OCI-LY1 (cell line): ENCODE measurements around the gene FOS.

Experiments used
- H2AFZ ChIP-seq: fragments of 200-600 bp; sonication (generic), shearing (Covaris generic); 2 replicates; pipeline ENCODE4 v1.6.0; 2014; ENCODE audit warnings: antibody characterized with exemption, mild to moderate bottlenecking, low read length
- H3F3A ChIP-seq: fragments of 200-600 bp; sonication (generic), shearing (Covaris generic); 2 replicates; pipeline ENCODE4 v1.6.0; 2014; ENCODE audit warnings: mild to moderate bottlenecking, antibody characterized with exemption, low read length, moderate library complexity; ENCODE audit not compliant: insufficient read depth
- H3K27ac ChIP-seq: fragments of 200-600 bp; sonication (generic); 2 replicates; pipeline ENCODE4 v1.5.1; 2014; ENCODE audit warnings: low read length, mixed run types, mild to moderate bottlenecking, low read depth; ENCODE audit not compliant: poor library complexity, severe bottlenecking
- H3K27me3 ChIP-seq: fragments of 200-600 bp; sonication (generic); 2 replicates; pipeline ENCODE4 v1.6.0; 2014; ENCODE audit warnings: antibody characterized with exemption, mild to moderate bottlenecking, low read length, moderate library complexity; ENCODE audit not compliant: insufficient read depth
- H3K36me3 ChIP-seq: fragments of 200-600 bp; sonication (generic); 2 replicates; pipeline ENCODE4 v1.6.1; 2014; ENCODE audit warnings: mild to moderate bottlenecking, antibody characterized with exemption, low read length, moderate library complexity, mixed read lengths; ENCODE audit not compliant: insufficient read depth
- H3K4me1 ChIP-seq: fragments of 200-600 bp; sonication (generic); 2 replicates; pipeline ENCODE4 v1.5.1; 2014; ENCODE audit warnings: mild to moderate bottlenecking, low read length, moderate library complexity; ENCODE audit not compliant: insufficient read depth, severe bottlenecking
- H3K4me2 ChIP-seq: fragments of 200-600 bp; sonication (generic), shearing (Covaris generic); 2 replicates; pipeline ENCODE4 v1.6.1; 2014; ENCODE audit warnings: low read length
- H3K4me3 ChIP-seq: fragments of 200-600 bp; sonication (generic); 2 replicates; pipeline ENCODE4 v1.5.1; 2014; ENCODE audit warnings: low read length, low read depth, mild to moderate bottlenecking, mixed read lengths; ENCODE audit not compliant: poor library complexity, severe bottlenecking
- H3K79me2 ChIP-seq: fragments of 200-600 bp; shearing (Covaris generic); 2 replicates; pipeline ENCODE4 v1.6.1; 2016; ENCODE audit warnings: mixed run types, low read length, mixed read lengths; ENCODE audit not compliant: insufficient read depth
- H3K9ac ChIP-seq: fragments of 200-600 bp; sonication (generic), shearing (Covaris generic); 2 replicates; pipeline ENCODE4 v1.6.1; 2014; ENCODE audit warnings: mild to moderate bottlenecking, low read length, mixed read lengths
- H3K9me2 ChIP-seq: fragments of 200-600 bp; sonication (generic), shearing (Covaris generic); 2 replicates; pipeline ENCODE4 v1.6.1; 2014; ENCODE audit warnings: low read depth, mild to moderate bottlenecking, low read length, mixed read lengths
- H3K9me3 ChIP-seq: fragments of 200-600 bp; shearing (Covaris generic); 2 replicates; pipeline ENCODE4 v1.6.1; 2014; ENCODE audit warnings: low read length, mixed read lengths
- H4K20me1 ChIP-seq: fragments of 200-600 bp; sonication (generic), shearing (Covaris generic); 2 replicates; pipeline ENCODE4 v1.6.0; 2016; ENCODE audit warnings: mild to moderate bottlenecking, low read length; ENCODE audit not compliant: insufficient read depth
- CTCF ChIP-seq: fragments of 200-600 bp; sonication (generic), shearing (Covaris generic); IDR thresholded peaks from 2 replicates; pipeline ENCODE4 v1.5.1; 2017; ENCODE audit warnings: mild to moderate bottlenecking, antibody characterized with exemption, low read length, moderate library complexity, mixed read lengths
- EZH2 ChIP-seq: fragments of 200-600 bp; sonication (generic), shearing (Covaris generic); IDR thresholded peaks from 2 replicates; pipeline ENCODE4 v1.8.0; 2017; ENCODE audit warnings: borderline replicate concordance, mixed run types, mild to moderate bottlenecking, antibody characterized with exemption, low read length, moderate library complexity, mixed read lengths

FOS gene

DNA sequence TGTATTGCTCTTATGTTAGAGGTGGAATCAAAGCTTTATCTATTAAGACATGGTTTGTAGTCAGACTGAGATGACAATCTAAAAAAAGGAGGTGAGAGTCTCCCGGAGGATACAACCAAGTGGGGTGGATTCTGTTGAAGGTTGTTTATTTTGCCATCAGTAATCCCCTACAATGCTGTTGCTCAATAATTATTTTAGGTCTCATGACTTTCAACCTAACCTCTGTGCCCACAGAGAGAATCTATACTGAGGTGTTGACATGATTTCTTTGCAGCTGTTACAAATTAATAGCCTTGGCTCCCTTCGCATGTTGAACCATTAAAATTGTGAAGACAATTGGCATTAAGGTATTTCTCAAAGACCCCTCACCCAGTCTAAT lies 28.7 kb upstream of the FOS start:
- TF ChIP-seq EZH2 (no peak), CTCF (no peak)
- H3F3A ChIP-seq: no peaks in the 10 kb centered on the region
- no peaks in the 10 kb centered on the region for H4K20me1 ChIP-seq
- H2AFZ ChIP-seq: no peak overlapping the region
- no peaks in the 10 kb centered on the region for H3K9me2 ChIP-seq
- H3K9me3 ChIP-seq: no peaks in the 10 kb centered on the region
- H3K27ac ChIP-seq: peak overlapping the region; percentile 52
- peak overlapping the region; percentile 46; the same call in 1 of the 2 replicates for H3K4me2 ChIP-seq
- H3K4me3 ChIP-seq: no peak overlapping the region
- H3K79me2 ChIP-seq: no peaks in the 10 kb centered on the region
- H3K27me3 ChIP-seq: no peaks in the 10 kb centered on the region; the same call in 1 of the 2 replicates
- no peak overlapping the region for H3K9ac ChIP-seq
- H3K4me1 ChIP-seq: peaks cover 33% of the 10 kb centered on the region
- no peaks in the 10 kb centered on the region for H3K36me3 ChIP-seq

GRCh38 chr14:75250800-75251199 lies 27.8 kb upstream of the FOS start:
- H3K36me3 ChIP-seq: no peaks in the 10 kb centered on the region
- H3K4me2 ChIP-seq: no peak overlapping the region
- peaks cover 33% of the 10 kb centered on the region for H3K4me1 ChIP-seq
- H3K27me3 ChIP-seq: no peaks in the 10 kb centered on the region; the same call in 1 of the 2 replicates
- H2AFZ ChIP-seq: no peak overlapping the region
- TF ChIP-seq EZH2: no peak
- TF ChIP-seq CTCF: no peak
- H4K20me1 ChIP-seq: no peaks in the 10 kb centered on the region
- no peaks in the 10 kb centered on the region for H3F3A ChIP-seq
- H3K27ac ChIP-seq: no peak overlapping the region
- no peak overlapping the region for H3K9ac ChIP-seq
- H3K4me3 ChIP-seq: no peak overlapping the region
- H3K9me2 ChIP-seq: no peaks in the 10 kb centered on the region
- no peaks in the 10 kb centered on the region for H3K9me3 ChIP-seq
- H3K79me2 ChIP-seq: no peaks in the 10 kb centered on the region

GRCh38 chr14:75252254-75252837 lies 26.3 kb upstream of the FOS start:
- H3K27me3 ChIP-seq: no peaks in the 10 kb centered on the region; the same call in 1 of the 2 replicates
- no peak overlapping the region for H3K27ac ChIP-seq
- H3K4me1 ChIP-seq: peaks cover 28% of the 10 kb centered on the region

More at GRCh38 chr14:75252254-75252837, 26.3 kb upstream of the FOS start:
- no peak overlapping the region for H3K4me3 ChIP-seq
- H3F3A ChIP-seq: no peaks in the 10 kb centered on the region
- no peaks in the 10 kb centered on the region for H3K79me2 ChIP-seq
- H3K9ac ChIP-seq: no peak overlapping the region
- no peak for TF ChIP-seq EZH2
- no peak for TF ChIP-seq CTCF
- H3K9me2 ChIP-seq: no peaks in the 10 kb centered on the region
- H3K36me3 ChIP-seq: no peaks in the 10 kb centered on the region
- H2AFZ ChIP-seq: no peak overlapping the region
- H3K4me2 ChIP-seq: no peak overlapping the region
- no peaks in the 10 kb centered on the region for H3K9me3 ChIP-seq
- H4K20me1 ChIP-seq: no peaks in the 10 kb centered on the region
